Muscle layer of duodenum (tissue), 2 donors: Measurements from ENCODE around the gene SPRYD7.

Experiments used
- H3K27ac ChIP-seq: one replicate; pipeline ENCODE4 v1.7.0; 2013; ENCODE audit warnings: mild to moderate bottlenecking, low read length
- H3K27me3 ChIP-seq: one replicate; pipeline ENCODE4 v1.7.0; 2013; ENCODE audit warnings: low read depth, mild to moderate bottlenecking, control low read depth, low read length
- H3K36me3 ChIP-seq, 2 donors: one replicate each; pipeline ENCODE4 v1.7.0; 2013; ENCODE audit warnings: low read length in 2 of 2, control low read depth in 1 of 2, mild to moderate bottlenecking in 1 of 2; ENCODE audit not compliant: insufficient read depth in 2 of 2, control insufficient read depth in 1 of 2
- H3K4me1 ChIP-seq, 2 donors: one replicate each; pipeline ENCODE4 v1.7.0; 2013; ENCODE audit warnings: low read length in 2 of 2, mild to moderate bottlenecking in 2 of 2, control low read depth in 1 of 2, moderate library complexity in 1 of 2; ENCODE audit not compliant: insufficient read depth in 2 of 2, control insufficient read depth in 1 of 2
- H3K4me3 ChIP-seq, 2 donors: one replicate each; pipeline ENCODE4 v1.7.0; 2013; ENCODE audit warnings: low read length in 2 of 2, low read depth in 1 of 2, mild to moderate bottlenecking in 1 of 2
- H3K9me3 ChIP-seq, 2 donors: one replicate each; pipeline ENCODE4 v1.7.0; 2013; ENCODE audit warnings: low read length in 2 of 2, control low read depth in 1 of 2, mild to moderate bottlenecking in 1 of 2; ENCODE audit not compliant: control insufficient read depth in 1 of 2
- donor health status: healthy.

The SPRYD7 gene, protein sequence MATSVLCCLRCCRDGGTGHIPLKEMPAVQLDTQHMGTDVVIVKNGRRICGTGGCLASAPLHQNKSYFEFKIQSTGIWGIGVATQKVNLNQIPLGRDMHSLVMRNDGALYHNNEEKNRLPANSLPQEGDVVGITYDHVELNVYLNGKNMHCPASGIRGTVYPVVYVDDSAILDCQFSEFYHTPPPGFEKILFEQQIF

DNA sequence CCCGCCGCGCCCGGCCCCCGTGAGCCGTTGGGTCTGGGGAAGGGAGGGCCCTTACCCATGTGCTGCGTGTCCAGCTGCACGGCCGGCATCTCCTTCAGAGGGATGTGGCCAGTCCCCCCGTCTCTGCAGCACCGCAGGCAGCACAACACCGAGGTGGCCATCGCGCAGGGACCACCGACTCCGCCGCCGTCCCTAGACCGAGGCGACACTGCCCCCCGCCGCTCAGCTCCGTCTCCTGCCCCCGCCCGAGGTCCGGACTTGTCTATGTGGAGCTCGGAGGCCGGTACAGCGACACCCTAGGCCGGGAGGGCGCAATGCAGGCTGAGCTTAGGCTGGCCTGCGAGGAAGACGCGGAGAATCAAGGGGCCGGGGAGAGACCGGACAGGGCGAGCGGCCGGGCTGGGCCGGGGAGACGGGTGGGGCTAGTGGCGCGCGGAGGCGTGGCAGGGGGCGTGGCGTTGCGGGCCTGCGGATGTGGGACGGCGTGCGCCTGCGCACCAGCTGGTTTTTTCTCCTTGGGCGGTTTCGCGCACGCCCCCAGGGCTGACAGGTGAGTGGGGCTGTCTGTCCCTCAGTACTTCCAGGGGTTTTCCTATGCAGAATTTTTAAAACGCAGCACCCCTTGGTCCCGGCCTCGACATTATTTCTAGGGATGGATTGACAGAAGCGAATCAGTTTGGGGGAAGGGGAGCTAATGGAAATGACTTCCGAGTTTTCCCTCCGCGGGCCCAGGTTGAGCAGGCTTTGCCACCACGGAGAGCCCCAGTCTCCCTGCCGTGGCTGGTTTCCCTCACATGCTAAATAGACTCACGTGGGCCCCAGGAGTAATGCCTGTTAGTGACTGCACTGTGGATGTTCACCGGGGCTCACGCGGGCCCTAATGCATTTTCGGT, at the start of gene SPRYD7:
Gene SPRYD7 (minus strand): TSS at position 266 of the 893 bp plus-strand sequence. CDS start 105 bp downstream, at position 161.
- Histone ChIP-seq H3K27ac (peak within 1 kb of the TSS; percentile 69), H3K9me3 (no peaks in the 10 kb centered on the region), H3K4me1 (peaks cover 4 to 32% of the 10 kb centered on the region in 2 donors), H3K36me3 (no peaks in the 10 kb centered on the region), H3K4me3 (peak within 1 kb of the TSS; percentile 90 to 91), H3K27me3 (no peaks in the 10 kb centered on the region)

DNA sequence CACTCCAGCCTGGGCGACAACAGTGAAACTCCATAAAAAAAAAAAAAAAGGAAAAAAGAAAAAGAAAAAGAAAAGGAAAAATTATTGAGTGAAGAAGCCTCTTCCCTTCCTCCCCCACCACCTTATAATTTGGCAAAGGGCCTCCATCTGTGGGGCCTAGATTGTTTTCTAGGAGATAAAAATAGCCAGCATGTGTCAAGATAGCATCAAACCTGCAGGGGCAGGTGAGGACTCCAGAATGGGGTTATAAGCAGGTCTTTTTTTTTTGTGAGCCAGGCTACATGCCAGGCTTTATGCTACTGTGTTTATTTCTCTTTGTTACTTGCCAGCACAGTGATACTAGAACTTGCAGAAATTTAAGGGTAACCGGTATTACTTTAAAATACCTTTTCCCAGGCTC, 49.0 kb upstream of the SPRYD7 start:
- Histone ChIP-seq H3K36me3 (no peaks in the 10 kb centered on the region), H3K4me3 (no peak overlapping the region), H3K27me3 (no peaks in the 10 kb centered on the region), H3K27ac (no peak overlapping the region), H3K4me1 (peaks cover 0 to 3% of the 10 kb centered on the region in 2 donors), H3K9me3 (no peaks in the 10 kb centered on the region)

DNA sequence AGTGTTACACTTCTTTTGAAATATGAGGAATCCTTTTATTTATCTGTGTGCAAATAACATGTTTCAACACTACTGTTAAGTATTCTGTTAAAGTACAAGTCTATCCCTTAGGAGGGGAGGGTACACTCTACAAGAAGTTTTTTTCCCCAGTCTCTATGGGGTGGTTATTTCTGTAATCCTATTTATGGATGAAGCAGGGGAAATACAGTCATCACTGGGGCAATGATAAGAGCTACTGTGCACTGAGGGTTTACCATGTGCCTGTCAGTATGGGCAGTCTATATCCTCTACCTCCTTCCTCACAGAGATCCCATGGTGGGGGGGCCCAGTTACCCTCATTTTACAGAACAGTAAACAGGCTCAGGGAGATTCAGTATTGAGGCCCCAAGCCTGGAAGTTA, 44.1 kb upstream of the SPRYD7 start:
- H3K4me3 ChIP-seq = no peak overlapping the region

DNA sequence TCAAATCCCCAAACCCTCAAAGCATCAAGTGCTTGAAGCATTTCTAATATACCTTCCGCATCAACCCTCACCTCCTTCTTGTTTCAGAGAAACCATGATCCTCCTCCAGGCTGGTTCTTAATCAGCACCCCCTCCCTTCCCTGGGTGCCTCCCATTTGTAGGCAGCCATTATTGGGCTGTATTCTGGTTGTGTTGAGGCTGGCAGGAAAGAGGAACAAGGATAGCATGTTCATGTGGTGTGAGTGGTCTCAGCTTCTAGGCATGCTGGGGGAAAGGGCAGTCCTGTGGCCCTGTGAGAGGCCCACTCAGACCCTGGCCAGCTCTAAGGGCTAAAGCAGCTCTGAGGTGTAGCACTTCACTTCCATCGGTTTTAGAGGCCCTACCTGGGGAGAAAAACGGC, 41.9 kb upstream of the SPRYD7 start:
- Histone ChIP-seq H3K9me3 (no peaks in the 10 kb centered on the region), H3K27ac (no peak overlapping the region), H3K4me3 (no peak overlapping the region), H3K4me1 (no peaks in the 10 kb centered on the region), H3K36me3 (no peaks in the 10 kb centered on the region), H3K27me3 (no peaks in the 10 kb centered on the region)

More for the DNA sequence above, 44.1 kb upstream of the SPRYD7 start:
- no peaks in the 10 kb centered on the region for H3K9me3 ChIP-seq
- H3K27ac ChIP-seq = no peak overlapping the region
- no peaks in the 10 kb centered on the region for H3K4me1 ChIP-seq
- no peaks in the 10 kb centered on the region for H3K27me3 ChIP-seq
- no peaks in the 10 kb centered on the region for H3K36me3 ChIP-seq

DNA sequence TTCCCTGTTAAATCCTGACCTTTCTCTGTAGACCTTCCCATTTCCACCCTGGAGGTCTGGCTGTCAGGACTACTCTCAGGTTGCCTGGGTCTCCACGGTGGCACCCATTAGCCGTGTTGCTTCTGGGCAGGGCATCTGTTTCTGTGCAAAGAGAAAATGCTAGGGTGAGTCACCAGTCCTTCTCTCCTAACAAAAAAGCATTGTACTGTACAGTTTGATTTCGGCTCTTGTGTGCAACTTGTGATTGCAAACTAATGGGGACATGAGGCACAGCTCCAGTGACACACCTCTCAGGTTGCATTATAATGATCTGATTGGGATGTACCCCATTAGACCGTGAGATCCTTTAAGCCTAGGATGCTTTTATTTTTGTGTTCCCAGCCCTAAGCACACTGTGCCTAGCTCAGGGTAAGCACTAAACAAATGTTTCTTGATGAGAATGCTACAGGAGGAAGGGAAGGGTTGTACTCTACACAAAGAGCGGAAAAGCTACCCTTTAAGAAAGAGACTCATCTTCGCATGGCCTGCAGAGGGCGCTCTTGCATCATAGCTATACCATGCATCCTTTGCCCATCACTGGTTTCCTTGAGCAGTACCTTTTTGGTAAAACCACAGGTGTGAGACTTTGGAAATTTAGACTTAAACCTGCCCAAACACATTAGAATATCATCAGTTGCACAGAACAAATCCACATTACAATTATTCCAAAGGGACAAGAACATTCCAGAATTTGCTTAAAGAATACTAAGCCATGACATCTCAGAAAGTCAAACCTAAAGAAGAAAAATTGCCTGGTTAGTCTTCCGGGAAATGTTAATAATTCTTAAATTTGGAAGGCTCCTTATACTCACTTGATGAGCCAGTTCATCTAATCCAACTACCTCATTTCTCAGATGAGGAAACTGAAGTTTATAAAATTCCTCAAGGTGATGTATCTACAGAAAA, 40.4 kb upstream of the SPRYD7 start:
- Histone ChIP-seq H3K4me3 (no peak overlapping the region), H3K27ac (no peak overlapping the region), H3K4me1 (no peaks in the 10 kb centered on the region), H3K9me3 (no peaks in the 10 kb centered on the region), H3K36me3 (no peaks in the 10 kb centered on the region), H3K27me3 (no peaks in the 10 kb centered on the region)

DNA sequence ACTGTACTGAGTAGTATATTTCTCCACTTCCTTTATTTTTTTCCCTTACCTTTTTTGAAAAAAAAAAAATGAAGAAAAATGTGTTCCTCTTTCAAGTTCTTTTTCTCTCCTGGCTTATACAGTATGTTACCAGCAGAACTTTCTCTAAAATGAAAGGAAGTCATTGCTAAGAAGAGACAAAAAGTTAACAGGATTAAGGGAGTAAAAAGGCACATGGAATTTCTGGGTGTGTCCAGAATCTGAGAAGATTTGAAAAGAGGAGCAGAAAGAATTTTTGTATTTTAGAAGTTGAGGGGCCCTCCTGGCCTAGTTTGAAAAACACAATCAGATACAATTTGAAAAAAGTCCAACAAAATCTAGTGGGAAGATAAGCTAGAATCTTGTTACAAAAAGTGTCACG, 39.7 kb upstream of the SPRYD7 start:
- Histone ChIP-seq H3K27me3 (no peaks in the 10 kb centered on the region), H3K27ac (no peak overlapping the region), H3K9me3 (no peaks in the 10 kb centered on the region), H3K4me3 (no peak overlapping the region), H3K4me1 (no peaks in the 10 kb centered on the region), H3K36me3 (no peaks in the 10 kb centered on the region)

DNA sequence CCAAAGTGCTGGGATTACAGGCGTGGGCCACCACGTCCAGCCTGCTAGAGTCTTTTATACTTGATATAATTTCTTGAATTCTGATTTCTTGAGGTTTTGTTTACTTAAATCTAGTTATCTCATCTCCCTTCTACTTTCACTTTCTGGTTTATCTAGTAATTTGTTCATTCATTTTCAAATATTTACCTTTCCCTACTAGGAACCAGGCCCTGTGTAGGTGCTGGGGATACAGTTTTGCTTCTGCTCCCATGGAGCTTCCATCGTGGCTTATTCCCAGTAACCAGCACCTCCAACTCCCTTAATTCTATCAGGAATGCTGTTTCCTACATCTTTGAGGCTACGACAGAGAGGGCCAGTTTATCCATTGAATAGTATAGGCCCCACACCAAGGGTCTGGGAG, 36.6 kb upstream of the SPRYD7 start:
- no peak overlapping the region for H3K27ac ChIP-seq
- no peaks in the 10 kb centered on the region for H3K4me1 ChIP-seq

DNA sequence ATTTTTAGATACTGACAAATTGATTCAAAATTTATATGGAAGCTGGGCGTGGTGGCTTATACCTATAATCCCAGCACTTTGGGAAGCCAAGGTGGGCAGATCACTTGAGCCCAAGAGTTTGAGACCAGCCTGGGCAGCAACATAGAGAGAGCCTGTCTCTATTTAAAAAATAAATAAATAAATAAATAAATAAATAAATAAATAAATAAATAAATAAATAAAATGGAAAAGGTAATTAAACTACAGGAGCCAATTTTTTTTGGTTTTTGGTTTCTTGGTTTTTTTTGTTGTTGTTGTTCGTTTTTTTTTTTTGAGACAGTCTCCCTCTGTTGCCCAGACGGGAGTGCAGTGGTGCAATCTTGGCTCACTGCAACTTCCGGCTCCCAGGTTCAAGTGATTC, 31.3 kb upstream of the SPRYD7 start:
- Histone ChIP-seq H3K4me1 (no peaks in the 10 kb centered on the region), H3K9me3 (peaks cover 0 to under 1% of the 10 kb centered on the region in 2 donors), H3K4me3 (no peak overlapping the region), H3K27me3 (no peaks in the 10 kb centered on the region), H3K36me3 (peaks cover 0 to 4% of the 10 kb centered on the region in 2 donors), H3K27ac (no peak overlapping the region)

More for the DNA sequence above, 36.6 kb upstream of the SPRYD7 start:
- Histone ChIP-seq H3K27me3 (no peaks in the 10 kb centered on the region), H3K4me3 (no peak overlapping the region), H3K9me3 (no peaks in the 10 kb centered on the region), H3K36me3 (no peaks in the 10 kb centered on the region)

DNA sequence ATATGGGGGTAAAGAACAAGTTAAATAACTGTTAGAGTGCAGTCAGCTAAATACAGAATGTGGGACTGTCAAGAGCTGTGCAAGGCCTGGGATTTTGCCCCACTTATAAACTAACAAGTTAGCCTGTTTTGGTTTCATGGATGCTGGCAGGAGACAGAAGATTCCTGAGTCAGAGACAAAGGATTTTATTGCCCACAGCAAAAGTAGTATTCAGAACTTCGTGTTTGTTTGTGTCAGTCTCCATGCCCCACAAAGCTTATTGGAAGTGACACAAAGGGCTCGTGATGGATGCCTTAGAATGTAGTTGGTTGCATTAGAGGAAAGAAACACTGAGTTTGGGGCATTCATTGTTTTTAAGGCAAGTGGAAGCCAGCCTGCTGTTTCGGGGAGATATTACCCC, 22.2 kb upstream of the SPRYD7 start:
- Histone ChIP-seq H3K27ac (no peak overlapping the region), H3K27me3 (no peaks in the 10 kb centered on the region), H3K9me3 (peaks cover 0 to 3% of the 10 kb centered on the region in 2 donors), H3K4me3 (no peak overlapping the region), H3K4me1 (no peaks in the 10 kb centered on the region), H3K36me3 (peaks cover 0 to 1% of the 10 kb centered on the region in 2 donors)

DNA sequence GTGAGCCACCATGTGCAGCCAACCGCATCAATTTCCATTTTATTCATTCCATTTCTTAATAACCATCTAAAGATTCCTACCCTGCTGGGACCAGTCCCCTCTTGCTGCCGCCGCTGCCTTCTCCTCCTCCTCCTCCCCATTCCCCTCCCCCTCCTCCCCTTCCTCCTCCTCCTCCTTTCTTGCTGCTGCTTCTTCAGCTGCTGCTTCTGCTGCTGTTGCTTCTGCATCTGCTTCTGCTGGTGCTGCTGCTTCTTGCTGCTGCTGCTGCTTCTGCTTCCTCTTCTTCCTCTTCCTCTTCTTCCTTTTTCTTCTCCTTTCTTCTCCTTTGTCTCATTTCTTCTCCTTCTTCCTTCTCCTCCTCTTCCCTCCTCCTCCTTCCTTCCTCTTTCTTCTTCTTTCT, 20.0 kb upstream of the SPRYD7 start:
- Histone ChIP-seq H3K4me3 (no peak overlapping the region), H3K27ac (no peak overlapping the region), H3K27me3 (no peaks in the 10 kb centered on the region), H3K36me3 (no peaks in the 10 kb centered on the region), H3K4me1 (no peaks in the 10 kb centered on the region), H3K9me3 (no peaks in the 10 kb centered on the region)
